Activated CD4-positive, alpha-beta memory T cell treated with anti-CD3 and anti-CD28 coated beads for 36 hours (primary cell): Measurements from ENCODE around the gene GRP. TPM values are rescaled to one million over a fixed set of nuclear protein-coding genes. Genes with fewer than 3 reads are reported as not detected.

Source experiments
- CTCF ChIA-PET: fragments of 350-600 bp; sonication (Branson Sonifier 250); formaldehyde crosslinking; loops from one replicate; lab custom pipeline; 2021; ENCODE audit warnings: antibody characterized with exemption, inconsistent platforms; lab: Charles Lee
- POLR2A ChIA-PET: fragments of 350-600 bp; sonication (Branson Sonifier 250); formaldehyde crosslinking; loops from one replicate; lab custom pipeline; 2021; ENCODE audit warnings: antibody characterized with exemption; lab: Charles Lee
- DNase-seq: peaks from one replicate; pipeline ENCODE4 v3.0.0-alpha.2; 2020
- H3K27ac Mint-ChIP-seq: one replicate; pipeline ENCODE4 v1.8.0; 2021; ENCODE audit warnings: mixed read lengths
- H3K27me3 Mint-ChIP-seq: one replicate; pipeline ENCODE4 v1.8.0; 2021; ENCODE audit warnings: mixed read lengths
- H3K36me3 Mint-ChIP-seq: one replicate; pipeline ENCODE4 v1.8.0; 2021; ENCODE audit warnings: mixed read lengths
- H3K4me1 Mint-ChIP-seq: one replicate; pipeline ENCODE4 v1.8.0; 2021; ENCODE audit warnings: low read depth, mixed read lengths
- H3K4me3 Mint-ChIP-seq: one replicate; pipeline ENCODE4 v1.8.0; 2021; ENCODE audit warnings: mild to moderate bottlenecking, mixed read lengths
- H3K9me3 Mint-ChIP-seq: one replicate; pipeline ENCODE4 v1.8.0; 2021; ENCODE audit warnings: mixed read lengths
- intact Hi-C: fragments of 100-400 bp; cut with micrococcal nuclease; formaldehyde crosslinking; loops from one replicate; pipeline ENCODE4 v1.15.1; 2023
- total RNA-seq, 2 experiments: library from RNA; stranded (reverse); gene quantifications; one replicate each; pipeline ENCODE4 v1.2.3, GENCODE V29; 2021

Gene GRP
- total RNA-seq, 2 experiments from 2014 or later, result not detected

DNA sequence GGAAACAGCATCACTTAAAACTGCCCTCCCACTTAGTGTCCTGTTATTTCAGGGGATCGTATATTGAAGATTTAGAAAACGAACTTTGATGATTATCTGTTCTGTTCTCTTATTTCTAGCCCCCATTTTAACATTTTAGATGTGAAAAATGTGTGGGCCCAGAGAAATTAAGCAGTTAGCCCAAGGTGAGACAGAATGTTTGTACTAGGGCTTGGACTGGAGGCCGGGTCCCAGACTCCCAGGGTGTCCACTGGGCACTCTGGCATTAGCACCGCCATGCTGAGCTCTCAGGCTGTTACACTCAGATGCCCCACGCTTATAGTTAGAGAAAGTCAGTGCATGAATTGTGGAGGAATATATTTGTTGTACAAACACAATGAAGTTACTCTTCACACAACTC lies 58.8 kb downstream of the GRP start:
- no peak overlapping the region for H3K4me3 Mint-ChIP-seq
- intact Hi-C loops, result loop anchor here (10.0 kb wide), 1 partner anchor 1844 kb away; the partner anchor contains the start of gene ONECUT2
- H3K36me3 Mint-ChIP-seq, result no peaks in the 10 kb centered on the region
- ChIA-PET POLR2A (no interaction called here), CTCF (interaction anchor here (0.7 to 1.0 kb wide), 2 partner anchors 30 to 124 kb away, joined by 3 to 4 read pairs; no protein-coding TSS in a partner anchor)
- no peaks in the 10 kb centered on the region for H3K9me3 Mint-ChIP-seq
- H3K4me1 Mint-ChIP-seq, result peaks cover 2% of the 10 kb centered on the region
- DNase-seq, result no peak
- H3K27me3 Mint-ChIP-seq, result peaks cover 54% of the 10 kb centered on the region
- no peak overlapping the region for H3K27ac Mint-ChIP-seq

- H3K36me3 Mint-ChIP-seq, result no peaks in the 10 kb centered on the region
- CTCF ChIA-PET, result interaction anchor here (0.7 to 1.0 kb wide), 2 partner anchors 30 to 123 kb away, joined by 3 to 4 read pairs; no protein-coding TSS in a partner anchor
- intact Hi-C loops, result loop anchor here (10.0 kb wide), 1 partner anchor 1844 kb away; the partner anchor contains the start of gene ONECUT2
- no peak overlapping the region for H3K4me3 Mint-ChIP-seq
- no peak overlapping the region for H3K27ac Mint-ChIP-seq
- H3K4me1 Mint-ChIP-seq, result no peaks in the 10 kb centered on the region
- DNase-seq, result no peak
- POLR2A ChIA-PET, result no interaction called here
- peaks cover 51% of the 10 kb centered on the region for H3K27me3 Mint-ChIP-seq
- no peaks in the 10 kb centered on the region for H3K9me3 Mint-ChIP-seq
Observed at GRCh38 chr18:59279193-59279592, 59.2 kb downstream of the GRP start.

GRCh38 chr18:59279722-59280121 lies 59.8 kb downstream of the GRP start:
- CTCF ChIA-PET, result interaction anchor here (0.7 to 1.0 kb wide), 2 partner anchors 31 to 123 kb away, joined by 3 to 4 read pairs; no protein-coding TSS in a partner anchor
- Mint-ChIP-seq H3K36me3 (no peaks in the 10 kb centered on the region), H3K4me1 (no peaks in the 10 kb centered on the region), H3K27me3 (peaks cover 47% of the 10 kb centered on the region), H3K9me3 (no peaks in the 10 kb centered on the region), H3K27ac (no peak overlapping the region), H3K4me3 (no peak overlapping the region)
- DNase-seq, result no peak
- intact Hi-C loops, result loop anchor here (10.0 kb wide), 1 partner anchor 1845 kb away; the partner anchor contains the start of gene ONECUT2
- POLR2A ChIA-PET, result no interaction called here

Other genes starting within 250 kb of the GRP start
- gene SEC11C, start 80.3 kb upstream of the GRP start, total RNA-seq, result 100 to 1,000 TPM; 119 to 130 TPM
- gene RAX, start 53.3 kb downstream of the GRP start, total RNA-seq, result under 1 TPM in 1 of 2 experiments, not detected in 1; 0.17 TPM
- gene CPLX4, start 98.5 kb downstream of the GRP start, total RNA-seq, result not detected
- gene LMAN1, start 139.1 kb downstream of the GRP start, total RNA-seq, result 100 to 1,000 TPM; 155 to 158 TPM